GM13976 (cell line): ENCODE data around the gene GNG13.

Experiments
- DNase-seq: peaks from one replicate; pipeline ENCODE4 v3.0.0; 2012; ENCODE audit warnings: low spot score
- CTCF ChIP-seq: IDR thresholded peaks from 2 replicates; pipeline ENCODE4 v1.5.1; 2012; ENCODE audit warnings: borderline replicate concordance, mild to moderate bottlenecking; ENCODE audit not compliant: insufficient read depth; ENCODE audit errors: extremely low read depth, missing control alignments, control extremely low read depth
- in situ Hi-C: fragments of 300-500 bp; cut with MboI; formaldehyde crosslinking; loops from one replicate; pipeline ENCODE4 v1.12.0; 2022; ENCODE audit warnings: low sequenced_read_pairs, mixed read lengths, inconsistent platforms; ENCODE audit not compliant: unreplicated experiment

Gene GNG13

GRCh38 chr16:799948-800833 is at the start of gene GNG13:
Gene GNG13, minus strand, starts transcription at chr16:800734. Its CDS starts 1,657 bp downstream, at chr16:799077.
- no peak for TF ChIP-seq CTCF
- in situ Hi-C loops: no loop called here
- no peak for DNase-seq

GRCh38 chr16:848510-849253 is 48.1 kb upstream of the GNG13 start:
- in situ Hi-C loops: no loop called here
- DNase-seq: no peak

GRCh38 chr16:847681-848445 is 47.3 kb upstream of the GNG13 start:
- no peak for TF ChIP-seq CTCF
- DNase-seq: no peak
- in situ Hi-C loops: no loop called here

More at GRCh38 chr16:848510-849253, 48.1 kb upstream of the GNG13 start:
- TF ChIP-seq CTCF: no peak

GRCh38 chr16:847151-847550 is 46.6 kb upstream of the GNG13 start:
- in situ Hi-C loops: no loop called here

GRCh38 chr16:845351-845745 is 44.8 kb upstream of the GNG13 start:
- in situ Hi-C loops: no loop called here
- no peak for TF ChIP-seq CTCF
- DNase-seq: no peak

More at GRCh38 chr16:847151-847550, 46.6 kb upstream of the GNG13 start:
- no peak for TF ChIP-seq CTCF
- no peak for DNase-seq
